ENCODE data around the gene ATP8B1. TPM values are rescaled to one million over a fixed set of nuclear protein-coding genes. Genes with fewer than 3 reads are reported as not detected.

The ATP8B1 gene
- total and polyA plus RNA-seq, 8 donors = 14.4 to 189 (median 53.3) TPM

GRCh38 chr18:57776354-57776753 is 26.8 kb downstream of the ATP8B1 start:
- intact Hi-C loops (cut with DNase I; ENCODE audit: low total_unique reads) = no loop called here
- no peak for TF ChIP-seq CTCF (IDR thresholded peaks at IDR 0.05)
- TF ChIP-seq EP300 (IDR thresholded peaks at IDR 0.05) = no peak
- TF ChIP-seq POLR2AphosphoS5 (IDR thresholded peaks at IDR 0.05) = no peak
- no peak for TF ChIP-seq POLR2A (IDR thresholded peaks at IDR 0.05)
- no peak overlapping the region for H3K4me3 ChIP-seq
- 43 to 59% (median 49%) methylated on average over 3 of the region's 3 CpGs for WGBS, 5 donors
- DNase-seq = no peak
- peaks cover 58 to 97% (median 82%) of the 10 kb centered on the region in 4 donors for H3K4me1 ChIP-seq
- no peaks in the 10 kb centered on the region for H3K9me3 ChIP-seq
- H3K27ac ChIP-seq = peak overlapping the region; percentile 78 to 89 (median 83)
- no peaks in the 10 kb centered on the region for H3K27me3 ChIP-seq
- no peaks in the 10 kb centered on the region for H3K36me3 ChIP-seq

GRCh38 chr18:57775937-57776336 is 27.2 kb downstream of the ATP8B1 start:
- peaks cover 57 to 97% (median 82%) of the 10 kb centered on the region in 4 donors for H3K4me1 ChIP-seq

GRCh38 chr18:57772387-57772799 is 30.7 kb downstream of the ATP8B1 start:
- Histone ChIP-seq H3K27ac (peak overlapping the region; percentile 65 to 89 (median 82)), H3K4me1 (peaks cover 61 to 97% (median 85%) of the 10 kb centered on the region in 4 donors)

More at GRCh38 chr18:57775937-57776336, 27.2 kb downstream of the ATP8B1 start:
- WGBS, 5 donors = 23 to 50% (median 41%) methylated on average over 3 of the region's 3 CpGs
- no peak for TF ChIP-seq CTCF (IDR thresholded peaks at IDR 0.05)
- TF ChIP-seq POLR2AphosphoS5 (IDR thresholded peaks at IDR 0.05) = peak in 1 of 3 donors; percentile 66
- Histone ChIP-seq H3K9me3 (no peaks in the 10 kb centered on the region), H3K36me3 (no peaks in the 10 kb centered on the region), H3K27ac (peak overlapping the region; percentile 78 to 89 (median 83)), H3K27me3 (no peaks in the 10 kb centered on the region), H3K4me3 (no peak overlapping the region)
- no peak for DNase-seq
- intact Hi-C loops (cut with DNase I; ENCODE audit: low total_unique reads) = no loop called here

GRCh38 chr18:57771626-57772025 is 31.5 kb downstream of the ATP8B1 start:
- H3K4me1 ChIP-seq = peaks cover 62 to 97% (median 81%) of the 10 kb centered on the region in 4 donors
- peak in 1 of 2 donors; percentile 69 for DNase-seq
- intact Hi-C loops (cut with DNase I; ENCODE audit: low total_unique reads) = no loop called here
- H3K27me3 ChIP-seq = no peaks in the 10 kb centered on the region
- no peaks in the 10 kb centered on the region for H3K9me3 ChIP-seq
- peak overlapping the region in 4 of 5 donors; percentile 78 to 89 (median 82) for H3K27ac ChIP-seq
- WGBS, 5 donors = 29 to 59% (median 42%) methylated on average over 3 of the region's 3 CpGs
- TF ChIP-seq POLR2AphosphoS5 (IDR thresholded peaks at IDR 0.05) (no peak), POLR2A (IDR thresholded peaks at IDR 0.05) (no peak), CTCF (IDR thresholded peaks at IDR 0.05) (no peak), EP300 (IDR thresholded peaks at IDR 0.05) (no peak)
- H3K4me3 ChIP-seq = no peak overlapping the region
- H3K36me3 ChIP-seq = no peaks in the 10 kb centered on the region

More at GRCh38 chr18:57772387-57772799, 30.7 kb downstream of the ATP8B1 start:
- TF ChIP-seq POLR2AphosphoS5 (IDR thresholded peaks at IDR 0.05) = peak; percentile 27 to 70 (median 56)
- no peak for TF ChIP-seq EP300 (IDR thresholded peaks at IDR 0.05)
- no peaks in the 10 kb centered on the region for H3K9me3 ChIP-seq
- H3K27me3 ChIP-seq = no peaks in the 10 kb centered on the region
- H3K4me3 ChIP-seq = no peak overlapping the region
- DNase-seq = peak; percentile 79 to 86
- H3K36me3 ChIP-seq = no peaks in the 10 kb centered on the region
- intact Hi-C loops (cut with DNase I; ENCODE audit: low total_unique reads) = no loop called here
- WGBS, 5 donors = 31 to 48% (median 36%) methylated on average over 9 of the region's 9 CpGs

GRCh38 chr18:57771193-57771592 is 31.9 kb downstream of the ATP8B1 start:
- no peak overlapping the region for H3K4me3 ChIP-seq
- peak; percentile 50 to 82 for DNase-seq
- peak overlapping the region; percentile 73 to 89 (median 82) for H3K27ac ChIP-seq
- no peaks in the 10 kb centered on the region for H3K27me3 ChIP-seq
- peaks cover 65 to 97% (median 80%) of the 10 kb centered on the region in 4 donors for H3K4me1 ChIP-seq
- no peaks in the 10 kb centered on the region for H3K36me3 ChIP-seq
- no peaks in the 10 kb centered on the region for H3K9me3 ChIP-seq
- 30 to 46% (median 35%) methylated on average over 3 of the region's 3 CpGs for WGBS, 5 donors
- intact Hi-C loops (cut with DNase I; ENCODE audit: low total_unique reads) = no loop called here
- TF ChIP-seq CTCF (IDR thresholded peaks at IDR 0.05) (no peak), POLR2AphosphoS5 (IDR thresholded peaks at IDR 0.05) (peak in 2 of 3 donors; percentile 47 to 77), EP300 (IDR thresholded peaks at IDR 0.05) (no peak)

Data from stomach (tissue), 9 donors.